Measurements from ENCODE around the gene P2RY8.

GRCh38 chrX:1529756-1530155 is 7.2 kb downstream of the P2RY8 start:
- TF ChIP-seq CTCF (IDR thresholded peaks at IDR 0.05) = no peak
- TF ChIP-seq POLR2A (IDR thresholded peaks at IDR 0.05) = no peak
